Fibroblast of the aortic adventitia (primary cell): ENCODE data around the gene PARP16. TPM values are rescaled to one million over a fixed set of nuclear protein-coding genes. Genes with fewer than 3 reads are reported as not detected.
"Not testable (repeated sequence)": the region's sequence is repeated elsewhere in the genome, so short reads cannot be mapped to it uniquely, and the experiment has no call there.

ENCODE experiments used
- DNase-seq: peaks from one replicate; pipeline ENCODE4 v3.0.0-alpha.2; 2010; ENCODE audit warnings: low read depth
- H3K4me3 ChIP-seq: 2 replicates; pipeline ENCODE4 v1.5.1; 2011; ENCODE audit warnings: low read depth, mild to moderate bottlenecking, control low read depth, low read length, moderate library complexity
- total RNA-seq: library from RNA; depleted of rRNA; stranded (reverse); fragments of >200 nt; gene quantifications from 2 replicates; pipeline ENCODE4 v1.2.3, GENCODE V29; 2012; ENCODE audit warnings: low replicate concordance
- TF ChIP-seq, protein P1 (sequence below): IDR thresholded peaks from 2 replicates; pipeline ENCODE4 v1.5.1; 2011; ENCODE audit warnings: mild to moderate bottlenecking, low read length, control low read depth, inconsistent platforms; ENCODE audit not compliant: insufficient read depth

The PARP16 gene
- total RNA-seq, 1 donor, result 4.7 TPM

DNA sequence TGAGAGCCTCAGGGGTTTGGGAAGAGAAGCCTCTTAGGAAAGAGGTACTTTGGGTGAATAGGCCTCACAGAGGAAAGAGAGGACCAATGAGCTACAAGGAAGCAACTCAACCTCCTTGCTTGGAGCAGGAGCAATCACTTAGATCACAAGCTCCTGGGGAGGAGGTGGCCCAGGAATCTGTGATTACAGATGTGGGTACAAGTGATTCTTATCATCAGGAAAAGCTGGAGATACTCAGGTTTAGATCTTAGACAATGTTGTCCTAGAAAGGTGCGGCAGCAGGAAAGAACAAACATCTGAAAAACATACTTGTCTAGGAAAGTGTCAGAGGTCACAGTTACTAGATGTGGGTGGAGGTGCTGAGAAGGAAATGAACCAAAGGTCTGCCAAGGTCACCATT, 8.2 kb downstream of the PARP16 start:
- TF ChIP-seq, protein P1, sequence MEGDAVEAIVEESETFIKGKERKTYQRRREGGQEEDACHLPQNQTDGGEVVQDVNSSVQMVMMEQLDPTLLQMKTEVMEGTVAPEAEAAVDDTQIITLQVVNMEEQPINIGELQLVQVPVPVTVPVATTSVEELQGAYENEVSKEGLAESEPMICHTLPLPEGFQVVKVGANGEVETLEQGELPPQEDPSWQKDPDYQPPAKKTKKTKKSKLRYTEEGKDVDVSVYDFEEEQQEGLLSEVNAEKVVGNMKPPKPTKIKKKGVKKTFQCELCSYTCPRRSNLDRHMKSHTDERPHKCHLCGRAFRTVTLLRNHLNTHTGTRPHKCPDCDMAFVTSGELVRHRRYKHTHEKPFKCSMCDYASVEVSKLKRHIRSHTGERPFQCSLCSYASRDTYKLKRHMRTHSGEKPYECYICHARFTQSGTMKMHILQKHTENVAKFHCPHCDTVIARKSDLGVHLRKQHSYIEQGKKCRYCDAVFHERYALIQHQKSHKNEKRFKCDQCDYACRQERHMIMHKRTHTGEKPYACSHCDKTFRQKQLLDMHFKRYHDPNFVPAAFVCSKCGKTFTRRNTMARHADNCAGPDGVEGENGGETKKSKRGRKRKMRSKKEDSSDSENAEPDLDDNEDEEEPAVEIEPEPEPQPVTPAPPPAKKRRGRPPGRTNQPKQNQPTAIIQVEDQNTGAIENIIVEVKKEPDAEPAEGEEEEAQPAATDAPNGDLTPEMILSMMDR, result no peak
- DNase-seq, result no peak
- H3K4me3 ChIP-seq, result no peak overlapping the region

DNA sequence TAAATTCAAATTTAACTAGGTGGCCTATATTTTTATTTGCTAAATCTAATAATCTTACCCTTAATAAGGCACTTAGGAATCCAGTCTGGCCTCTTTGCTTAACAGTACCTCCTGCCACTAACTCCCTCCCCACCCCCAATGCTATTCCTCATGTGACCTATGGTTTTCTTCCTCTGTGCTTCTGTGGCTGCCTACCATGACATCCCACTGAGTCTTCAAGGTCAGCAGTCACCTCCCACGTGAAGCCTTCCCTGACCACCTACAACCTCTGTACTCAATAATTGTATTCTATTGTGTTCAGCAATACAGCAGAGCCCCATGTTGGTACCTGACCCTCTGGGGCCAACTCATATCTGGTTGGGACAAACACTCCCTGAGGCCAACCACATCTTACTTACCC, 9.7 kb downstream of the PARP16 start:
- TF ChIP-seq, protein P1, result no peak
- no peak for DNase-seq
- no peak overlapping the region for H3K4me3 ChIP-seq

DNA sequence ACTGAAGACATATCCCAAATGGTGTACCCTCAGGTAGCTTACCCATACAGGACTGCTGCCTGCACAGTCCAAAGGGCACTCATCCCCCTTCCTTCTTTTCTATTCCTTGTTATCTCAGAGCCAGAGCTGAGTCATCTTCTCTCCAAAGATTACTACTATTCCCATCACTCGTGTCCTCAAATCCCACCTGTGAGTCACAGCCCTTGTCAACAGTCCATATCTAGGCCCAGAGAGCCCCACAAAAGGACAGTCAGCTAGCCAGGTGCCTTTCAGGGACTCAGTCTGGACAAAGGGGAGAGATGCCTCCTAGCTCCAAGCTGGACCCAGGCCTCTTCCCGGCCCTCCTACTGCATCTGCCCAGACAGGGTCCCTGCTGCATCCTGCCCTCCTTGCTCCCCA, 11.0 kb downstream of the PARP16 start:
- peak; percentile 30 for DNase-seq

DNA sequence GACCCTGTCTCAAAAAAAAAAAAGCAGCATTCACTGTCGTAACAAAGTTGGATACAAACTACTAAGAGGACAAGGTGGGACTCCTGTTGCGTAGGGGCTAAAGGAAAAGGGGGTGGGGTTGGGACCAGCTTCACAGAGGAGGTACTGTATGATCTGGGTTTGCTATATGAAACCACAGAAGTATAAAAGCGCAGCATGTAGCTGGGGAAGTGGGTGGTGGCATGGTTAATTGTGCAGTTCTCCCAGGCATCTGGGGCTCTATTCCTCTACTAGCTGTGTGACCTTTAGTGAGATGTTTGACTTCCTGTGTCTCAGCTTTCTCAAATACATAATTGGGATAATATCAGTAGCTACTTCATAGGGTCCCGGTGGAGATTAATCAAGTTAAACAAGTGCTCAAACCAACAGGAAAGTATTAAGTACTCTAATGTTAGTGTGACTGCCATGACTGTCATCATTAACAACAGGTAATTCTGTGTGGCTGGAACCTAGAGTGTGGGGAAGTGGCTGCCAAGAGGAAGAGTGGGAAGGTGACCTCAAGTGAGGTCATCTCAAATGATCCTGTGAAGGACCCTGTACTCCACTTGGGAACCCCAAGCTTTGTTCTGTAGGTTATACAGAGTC, 11.5 kb downstream of the PARP16 start:
- no peak for DNase-seq
- TF ChIP-seq, protein P1, result no peak
- no peak overlapping the region for H3K4me3 ChIP-seq

More for the DNA sequence above, 11.0 kb downstream of the PARP16 start:
- H3K4me3 ChIP-seq, result no peak overlapping the region
- TF ChIP-seq, protein P1, result no peak

DNA sequence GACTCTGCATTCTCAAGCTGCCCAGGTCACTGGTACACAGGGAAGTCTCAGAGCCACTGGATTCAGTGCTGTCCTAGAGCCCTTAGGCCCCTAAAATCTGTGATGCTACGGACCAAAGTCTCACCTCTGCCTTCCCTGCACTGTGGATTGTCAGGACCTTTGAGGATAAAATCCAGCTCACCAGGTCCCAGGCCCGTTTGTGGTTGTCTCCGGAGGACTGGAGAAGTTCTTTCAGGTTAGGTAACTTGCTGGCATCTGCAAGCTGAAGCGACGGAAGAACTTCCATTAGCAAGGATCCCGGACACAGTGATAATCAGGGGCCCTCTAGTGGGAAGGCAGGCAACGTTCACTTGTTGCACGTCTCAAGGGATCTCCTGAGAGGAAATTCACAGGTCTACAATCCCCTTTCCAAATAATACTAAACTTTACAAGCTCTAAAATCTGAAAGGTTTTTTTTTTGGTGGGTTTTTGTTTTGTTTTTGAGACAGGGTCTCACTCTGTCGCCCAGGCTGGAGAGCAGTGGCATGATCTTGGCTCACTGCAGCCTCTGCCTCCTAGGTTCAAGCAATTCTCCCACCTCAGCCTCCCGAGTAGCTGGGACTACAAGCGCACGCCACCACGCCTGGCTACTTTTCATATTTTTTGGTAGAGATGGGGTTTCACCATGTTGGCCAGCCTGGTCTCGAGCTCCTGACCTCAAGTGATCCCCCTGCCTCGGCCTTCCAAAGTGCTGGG, 15.7 kb downstream of the PARP16 start:
- H3K4me3 ChIP-seq, result not testable (repeated sequence)
- TF ChIP-seq, protein P1, result peak; percentile 91
- peak; percentile 90 for DNase-seq

DNA sequence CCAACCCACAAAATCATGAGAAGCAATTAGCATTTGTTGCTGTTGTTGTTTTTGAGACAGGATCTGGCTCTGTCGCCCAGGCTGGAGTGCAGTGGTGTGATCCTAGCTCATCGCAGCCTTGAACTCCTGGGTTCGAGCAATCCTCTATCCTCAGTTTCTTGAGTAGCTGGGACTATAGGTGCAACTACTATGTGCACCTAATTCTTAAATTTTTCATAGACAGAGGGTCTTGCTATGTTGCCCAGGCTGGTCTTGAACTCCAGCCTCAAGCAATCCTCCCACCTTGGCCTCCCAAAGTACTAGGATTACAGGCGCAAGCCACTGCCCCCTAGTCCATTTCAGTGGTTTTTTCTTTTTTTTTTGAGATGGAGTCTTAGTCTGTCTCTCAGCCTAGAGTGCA, 18.3 kb downstream of the PARP16 start:
- no peak for DNase-seq
- H3K4me3 ChIP-seq, result no peak overlapping the region
- TF ChIP-seq, protein P1, result no peak
